Loucy (cell line): ENCODE results near the gene FAM117B.

Experiments
- CTCF ChIP-seq: fragments of 200-600 bp; sonication (generic); conservative IDR thresholded peaks from 2 replicates; pipeline ENCODE4 v1.5.1; 2014; ENCODE audit warnings: mild to moderate bottlenecking, antibody characterized with exemption, low read length
- EZH2phosphoT487 ChIP-seq: fragments of 200-600 bp; IDR thresholded peaks from 2 replicates; pipeline ENCODE4 v1.6.1; 2018; ENCODE audit warnings: antibody characterized with exemption, mild to moderate bottlenecking, moderate library complexity, borderline replicate concordance

- TF ChIP-seq CTCF: no peak
- no peak for TF ChIP-seq EZH2phosphoT487
Measured at GRCh38 chr2:202749477-202749876, 114.7 kb downstream of the FAM117B start.
